ENCODE data around the gene MRPS35.

The MRPS35 gene

DNA sequence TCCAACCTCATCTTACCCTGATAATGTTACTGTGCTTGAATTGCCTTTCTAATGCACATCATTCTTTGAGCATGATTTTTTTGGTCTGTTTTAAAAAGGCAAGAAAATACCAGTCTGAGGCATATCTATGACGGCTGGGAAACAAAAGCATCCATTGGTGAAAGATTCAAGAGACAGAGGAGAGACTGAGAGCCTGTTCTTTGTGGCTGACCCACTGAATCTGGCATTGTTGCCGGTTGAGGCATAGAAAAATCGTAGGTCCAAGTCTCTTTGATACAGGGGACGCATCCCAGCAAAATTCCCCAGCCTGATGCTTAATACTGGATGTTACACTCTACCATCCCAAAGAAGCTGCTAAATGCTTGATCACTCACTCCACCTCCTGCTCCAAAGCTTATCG lies 66.5 kb downstream of the MRPS35 start:
- no peak overlapping the region for H3K27ac ChIP-seq (ENCODE audit: low read depth, low read length)
- H3K9me3 ChIP-seq (ENCODE audit: control insufficient read depth, insufficient read depth, low read depth, low read length), result no peaks in the 10 kb centered on the region
- peaks cover 3% of the 10 kb centered on the region for H3K36me3 ChIP-seq (ENCODE audit: control insufficient read depth, insufficient read depth, low read length)
- no peak overlapping the region for H3K4me3 ChIP-seq (ENCODE audit: low read depth, low read length)
- H3K9ac ChIP-seq (ENCODE audit: low read length), result no peak overlapping the region
- H3K4me1 ChIP-seq (ENCODE audit: control insufficient read depth, insufficient read depth, low read length), result peaks cover 22% of the 10 kb centered on the region
- no peaks in the 10 kb centered on the region for H3K27me3 ChIP-seq (ENCODE audit: control insufficient read depth, insufficient read depth, low read length)

DNA sequence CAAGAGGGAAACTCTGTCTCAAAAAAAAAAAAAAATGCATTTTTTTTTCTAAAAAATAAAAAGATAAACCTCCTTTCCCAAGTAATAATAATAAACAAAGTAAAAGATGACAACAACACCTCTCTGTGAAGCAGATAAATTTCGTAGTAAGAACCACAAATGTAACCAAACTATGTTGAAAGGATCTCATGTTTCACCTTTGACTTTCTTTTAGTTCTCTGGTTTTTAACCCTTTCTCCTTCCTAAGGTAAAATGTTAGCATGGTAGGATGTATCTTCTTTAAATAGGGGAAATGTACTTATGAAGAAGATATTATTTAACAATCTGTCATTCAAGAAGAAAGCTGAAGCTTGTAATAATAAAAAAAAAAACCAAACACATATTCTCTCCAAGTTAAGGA lies 67.6 kb downstream of the MRPS35 start:
- Histone ChIP-seq H3K36me3 (ENCODE audit: control insufficient read depth, insufficient read depth, low read length) (peaks cover 3% of the 10 kb centered on the region), H3K4me1 (ENCODE audit: control insufficient read depth, insufficient read depth, low read length) (peaks cover 27% of the 10 kb centered on the region), H3K27me3 (ENCODE audit: control insufficient read depth, insufficient read depth, low read length) (no peaks in the 10 kb centered on the region), H3K9ac (ENCODE audit: low read length) (no peak overlapping the region), H3K4me3 (ENCODE audit: low read depth, low read length) (no peak overlapping the region), H3K9me3 (ENCODE audit: control insufficient read depth, insufficient read depth, low read depth, low read length) (no peaks in the 10 kb centered on the region), H3K27ac (ENCODE audit: low read depth, low read length) (no peak overlapping the region)

DNA sequence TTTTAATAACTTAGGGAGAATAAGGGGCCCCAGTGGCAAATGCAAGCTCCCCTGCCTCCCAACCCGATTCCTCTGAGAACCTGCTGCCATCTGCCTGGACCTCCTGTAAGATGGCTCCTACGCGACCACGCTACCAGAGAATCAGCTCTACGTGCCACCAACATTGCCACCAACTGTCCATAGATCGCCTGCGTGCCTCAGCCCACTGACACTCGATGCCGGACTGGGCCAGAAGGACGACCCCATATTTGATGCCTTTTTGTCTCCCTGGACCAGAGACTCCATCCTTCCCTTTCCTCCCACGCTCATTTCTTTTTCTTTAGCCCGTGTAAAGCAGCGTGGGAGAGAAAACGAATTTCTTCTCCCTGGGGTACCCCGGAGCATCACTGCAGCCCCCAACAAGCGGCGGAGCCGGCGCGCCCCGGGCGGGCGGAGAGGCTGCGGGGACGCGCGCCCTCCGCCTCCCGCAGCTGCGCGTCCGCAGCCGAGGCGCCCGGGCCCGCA lies 68.8 kb downstream of the MRPS35 start:
- peak overlapping the region; percentile 92 for H3K9ac ChIP-seq (ENCODE audit: low read length)
- peak overlapping the region; percentile 89 for H3K4me3 ChIP-seq (ENCODE audit: low read depth, low read length)
- peaks cover 3% of the 10 kb centered on the region for H3K36me3 ChIP-seq (ENCODE audit: control insufficient read depth, insufficient read depth, low read length)
- H3K9me3 ChIP-seq (ENCODE audit: control insufficient read depth, insufficient read depth, low read depth, low read length), result no peaks in the 10 kb centered on the region
- H3K4me1 ChIP-seq (ENCODE audit: control insufficient read depth, insufficient read depth, low read length), result peaks cover 27% of the 10 kb centered on the region
- no peaks in the 10 kb centered on the region for H3K27me3 ChIP-seq (ENCODE audit: control insufficient read depth, insufficient read depth, low read length)
- peak overlapping the region; percentile 59; the same call in 1 of the 2 replicates for H3K27ac ChIP-seq (ENCODE audit: low read depth, low read length)

GRCh38 chr12:27779920-27780611 lies 69.4 kb downstream of the MRPS35 start, which contains the start of the genes KLHL42 and MANSC4:
KLHL42 (plus strand) TSS chr12:27780233; CDS start chr12:27780331, 98 bp downstream.
MANSC4 (minus strand) TSS chr12:27780236; CDS start chr12:27771276, 8,960 bp downstream.
- Histone ChIP-seq H3K4me3 (ENCODE audit: low read depth, low read length) (peak within 1 kb of the TSS; percentile 89), H3K27ac (ENCODE audit: low read depth, low read length) (peak within 1 kb of the TSS; percentile 77; the same call in 1 of the 2 replicates), H3K36me3 (ENCODE audit: control insufficient read depth, insufficient read depth, low read length) (peaks cover 3% of the 10 kb centered on the region), H3K27me3 (ENCODE audit: control insufficient read depth, insufficient read depth, low read length) (no peaks in the 10 kb centered on the region), H3K9ac (ENCODE audit: low read length) (peak within 1 kb of the TSS; percentile 92), H3K4me1 (ENCODE audit: control insufficient read depth, insufficient read depth, low read length) (peaks cover 27% of the 10 kb centered on the region), H3K9me3 (ENCODE audit: control insufficient read depth, insufficient read depth, low read depth, low read length) (no peaks in the 10 kb centered on the region)

DNA sequence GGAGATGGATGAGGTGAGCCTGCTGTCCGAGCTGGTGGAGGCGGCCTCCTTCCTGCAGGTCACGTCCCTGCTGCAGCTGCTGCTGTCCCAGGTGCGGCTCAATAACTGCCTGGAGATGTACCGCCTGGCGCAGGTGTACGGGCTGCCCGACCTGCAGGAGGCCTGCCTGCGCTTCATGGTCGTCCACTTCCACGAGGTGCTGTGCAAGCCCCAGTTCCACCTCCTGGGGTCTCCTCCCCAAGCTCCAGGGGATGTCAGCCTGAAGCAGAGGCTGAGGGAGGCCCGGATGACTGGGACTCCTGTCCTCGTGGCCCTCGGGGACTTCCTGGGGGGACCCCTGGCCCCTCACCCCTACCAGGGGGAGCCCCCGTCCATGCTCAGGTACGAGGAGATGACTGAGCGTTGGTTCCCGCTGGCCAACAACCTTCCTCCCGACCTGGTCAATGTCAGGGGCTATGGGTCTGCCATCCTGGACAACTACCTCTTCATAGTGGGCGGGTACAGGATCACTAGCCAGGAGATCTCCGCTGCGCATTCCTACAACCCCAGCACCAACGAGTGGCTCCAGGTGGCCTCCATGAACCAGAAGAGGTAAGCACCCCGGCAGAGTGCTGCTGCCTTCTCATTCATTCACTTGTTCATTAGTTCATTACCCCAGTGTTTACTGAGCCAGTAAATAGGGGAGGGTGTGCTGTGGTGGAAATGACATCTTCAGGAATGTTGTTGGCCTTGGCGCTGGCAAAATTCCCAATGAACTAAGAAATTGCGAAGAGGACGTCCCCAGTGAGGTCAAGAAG lies 70.2 kb downstream of the MRPS35 start:
- peaks cover 27% of the 10 kb centered on the region for H3K4me1 ChIP-seq (ENCODE audit: control insufficient read depth, insufficient read depth, low read length)
- H3K27ac ChIP-seq (ENCODE audit: low read depth, low read length), result peak overlapping the region; percentile 77; the same call in 1 of the 2 replicates
- H3K9me3 ChIP-seq (ENCODE audit: control insufficient read depth, insufficient read depth, low read depth, low read length), result no peaks in the 10 kb centered on the region
- peak overlapping the region; percentile 92 for H3K9ac ChIP-seq (ENCODE audit: low read length)
- peak overlapping the region; percentile 89 for H3K4me3 ChIP-seq (ENCODE audit: low read depth, low read length)
- H3K36me3 ChIP-seq (ENCODE audit: control insufficient read depth, insufficient read depth, low read length), result peaks cover 3% of the 10 kb centered on the region
- H3K27me3 ChIP-seq (ENCODE audit: control insufficient read depth, insufficient read depth, low read length), result no peaks in the 10 kb centered on the region

GRCh38 chr12:27781680-27782079 lies 71.0 kb downstream of the MRPS35 start:
- no peaks in the 10 kb centered on the region for H3K27me3 ChIP-seq (ENCODE audit: control insufficient read depth, insufficient read depth, low read length)
- peaks cover 3% of the 10 kb centered on the region for H3K36me3 ChIP-seq (ENCODE audit: control insufficient read depth, insufficient read depth, low read length)
- H3K4me3 ChIP-seq (ENCODE audit: low read depth, low read length), result peak overlapping the region; percentile 89; the same call in 1 of the 2 replicates
- no peak overlapping the region for H3K27ac ChIP-seq (ENCODE audit: low read depth, low read length)
- H3K9me3 ChIP-seq (ENCODE audit: control insufficient read depth, insufficient read depth, low read depth, low read length), result no peaks in the 10 kb centered on the region
- H3K9ac ChIP-seq (ENCODE audit: low read length), result no peak overlapping the region
- peaks cover 27% of the 10 kb centered on the region for H3K4me1 ChIP-seq (ENCODE audit: control insufficient read depth, insufficient read depth, low read length)

DNA sequence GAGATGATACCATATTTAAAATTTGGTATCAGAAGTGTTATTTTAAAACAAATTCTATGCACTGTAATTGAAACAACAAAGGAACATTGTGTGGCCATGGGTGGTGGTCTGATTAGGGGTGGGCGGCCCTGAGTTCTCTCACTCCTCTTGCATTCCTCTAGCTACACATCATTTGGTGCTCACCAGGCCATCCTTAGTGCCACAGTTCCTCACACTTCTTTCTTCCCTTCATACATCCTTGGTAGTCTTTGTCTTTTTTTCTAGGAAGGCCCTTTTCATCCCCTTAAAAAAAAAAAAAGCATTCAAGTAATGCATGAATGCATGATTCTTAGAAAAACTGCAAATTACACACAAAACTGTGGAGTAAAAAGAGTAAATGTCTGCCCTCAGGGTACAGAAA lies 71.8 kb downstream of the MRPS35 start:
- peaks cover 27% of the 10 kb centered on the region for H3K4me1 ChIP-seq (ENCODE audit: control insufficient read depth, insufficient read depth, low read length)
- H3K9ac ChIP-seq (ENCODE audit: low read length), result no peak overlapping the region
- H3K27me3 ChIP-seq (ENCODE audit: control insufficient read depth, insufficient read depth, low read length), result no peaks in the 10 kb centered on the region
- peaks cover 3% of the 10 kb centered on the region for H3K36me3 ChIP-seq (ENCODE audit: control insufficient read depth, insufficient read depth, low read length)
- peak overlapping the region; percentile 89; the same call in 1 of the 2 replicates for H3K4me3 ChIP-seq (ENCODE audit: low read depth, low read length)
- no peak overlapping the region for H3K27ac ChIP-seq (ENCODE audit: low read depth, low read length)
- H3K9me3 ChIP-seq (ENCODE audit: control insufficient read depth, insufficient read depth, low read depth, low read length), result no peaks in the 10 kb centered on the region

DNA sequence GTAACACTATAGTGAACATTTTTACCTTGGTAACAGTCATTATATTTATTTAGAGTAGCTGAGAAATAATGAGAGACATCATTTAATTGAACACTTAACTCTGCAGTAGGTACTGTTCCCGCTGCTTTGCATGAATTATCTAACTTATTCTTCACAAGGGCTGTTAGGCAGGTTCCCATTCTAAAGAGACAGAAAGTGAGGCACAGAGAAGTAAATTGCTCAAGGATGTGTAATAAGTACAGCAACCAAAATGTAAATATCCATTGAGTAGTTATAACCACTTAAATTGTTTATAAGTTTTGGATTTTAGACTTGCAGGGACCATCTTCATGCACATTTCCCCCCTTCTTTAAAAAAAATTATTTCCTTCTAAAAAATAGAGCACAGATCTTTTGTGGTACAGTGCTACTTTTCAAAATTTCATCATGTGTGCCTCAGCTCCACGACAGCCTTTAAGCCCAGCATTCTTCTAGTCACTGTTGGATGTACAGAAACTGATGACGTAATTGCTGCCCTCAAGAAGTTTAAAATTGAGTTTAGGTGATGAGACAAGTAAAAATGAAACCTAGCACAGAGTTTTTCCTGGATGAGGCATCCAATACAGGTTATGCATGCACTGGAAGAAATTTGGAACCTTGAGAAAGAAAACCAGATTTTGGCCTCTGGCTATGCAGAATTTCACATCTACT lies 75.4 kb downstream of the MRPS35 start:
- no peaks in the 10 kb centered on the region for H3K9me3 ChIP-seq (ENCODE audit: control insufficient read depth, insufficient read depth, low read depth, low read length)
- no peak overlapping the region for H3K4me3 ChIP-seq (ENCODE audit: low read depth, low read length)
- H3K36me3 ChIP-seq (ENCODE audit: control insufficient read depth, insufficient read depth, low read length), result peaks cover 8% of the 10 kb centered on the region
- H3K27me3 ChIP-seq (ENCODE audit: control insufficient read depth, insufficient read depth, low read length), result no peaks in the 10 kb centered on the region
- H3K9ac ChIP-seq (ENCODE audit: low read length), result no peak overlapping the region
- peaks cover 16% of the 10 kb centered on the region for H3K4me1 ChIP-seq (ENCODE audit: control insufficient read depth, insufficient read depth, low read length)
- no peak overlapping the region for H3K27ac ChIP-seq (ENCODE audit: low read depth, low read length)

DNA sequence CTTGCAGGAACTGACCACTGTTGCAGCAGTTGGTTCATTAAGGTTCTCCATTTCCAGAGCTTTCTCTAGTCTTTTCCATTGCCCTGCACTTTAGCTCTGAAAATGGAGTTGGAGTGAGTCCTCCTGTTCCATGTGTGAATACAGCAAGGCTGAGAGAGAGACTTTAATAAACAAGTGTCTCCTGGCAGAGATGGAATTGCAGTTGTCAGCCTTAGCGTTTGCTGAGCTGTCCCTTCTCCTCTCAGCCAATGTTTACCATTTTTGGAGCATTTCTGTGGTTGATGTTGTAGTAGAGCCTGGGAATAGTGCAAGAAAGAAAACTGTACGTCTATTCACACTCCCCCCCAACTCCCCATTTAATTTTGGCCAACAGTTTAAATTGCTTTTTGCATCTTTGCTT lies 76.9 kb downstream of the MRPS35 start:
- H3K27me3 ChIP-seq (ENCODE audit: control insufficient read depth, insufficient read depth, low read length), result no peaks in the 10 kb centered on the region
- no peak overlapping the region for H3K4me3 ChIP-seq (ENCODE audit: low read depth, low read length)
- peaks cover 19% of the 10 kb centered on the region for H3K36me3 ChIP-seq (ENCODE audit: control insufficient read depth, insufficient read depth, low read length)
- no peak overlapping the region for H3K27ac ChIP-seq (ENCODE audit: low read depth, low read length)
- no peaks in the 10 kb centered on the region for H3K9me3 ChIP-seq (ENCODE audit: control insufficient read depth, insufficient read depth, low read depth, low read length)
- no peak overlapping the region for H3K9ac ChIP-seq (ENCODE audit: low read length)
- peaks cover under 1% of the 10 kb centered on the region; the same call in 1 of the 2 replicates for H3K4me1 ChIP-seq (ENCODE audit: control insufficient read depth, insufficient read depth, low read length)

GRCh38 chr12:27790179-27790578 lies 79.5 kb downstream of the MRPS35 start:
- H3K36me3 ChIP-seq (ENCODE audit: control insufficient read depth, insufficient read depth, low read length), result peaks cover 39% of the 10 kb centered on the region
- H3K4me3 ChIP-seq (ENCODE audit: low read depth, low read length), result no peak overlapping the region
- H3K4me1 ChIP-seq (ENCODE audit: control insufficient read depth, insufficient read depth, low read length), result no peaks in the 10 kb centered on the region
- H3K9me3 ChIP-seq (ENCODE audit: control insufficient read depth, insufficient read depth, low read depth, low read length), result no peaks in the 10 kb centered on the region
- H3K27ac ChIP-seq (ENCODE audit: low read depth, low read length), result no peak overlapping the region
- H3K27me3 ChIP-seq (ENCODE audit: control insufficient read depth, insufficient read depth, low read length), result no peaks in the 10 kb centered on the region
- H3K9ac ChIP-seq (ENCODE audit: low read length), result no peak overlapping the region

Data from HUES6 (cell line).